Activated CD4-positive, alpha-beta T cell treated with anti-CD3 and anti-CD28 coated beads, Interleukin-2, Interleukin-6, amounts not matched to agents 100 ng/mL and 50 ng/mL, durations not matched to agents 16 hours and 8 hours (primary cell): ENCODE data around the gene PKP3.
A peak's percentile ranks its signal among the peaks of the same experiment; 100 is the strongest.
"Not testable (repeated sequence)": the region's sequence is repeated elsewhere in the genome, so short reads cannot be mapped to it uniquely, and the experiment has no call there.

ENCODE experiments used
- DNase-seq: peaks from one replicate; pipeline ENCODE4 v3.0.0-alpha.2; 2020

PKP3 gene

DNA sequence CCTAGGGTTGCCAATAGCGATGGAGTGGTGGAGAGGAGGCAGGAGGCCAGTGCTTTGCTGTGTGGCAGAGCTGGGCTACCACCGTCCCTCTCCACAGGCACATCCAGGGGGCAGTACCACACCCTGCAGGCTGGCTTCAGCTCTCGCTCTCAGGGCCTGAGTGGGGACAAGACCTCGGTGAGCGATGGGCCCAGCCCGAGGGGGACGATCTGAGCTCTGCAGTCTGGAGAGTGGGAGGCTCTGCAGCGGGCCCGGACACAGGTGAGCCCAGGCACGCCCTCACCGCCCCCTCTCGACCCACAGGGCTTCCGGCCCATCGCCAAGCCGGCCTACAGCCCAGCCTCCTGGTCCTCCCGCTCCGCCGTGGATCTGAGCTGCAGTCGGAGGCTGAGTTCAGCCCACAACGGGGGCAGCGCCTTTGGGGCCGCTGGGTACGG lies 2.5 kb downstream of the PKP3 start:
- no peak for DNase-seq

DNA sequence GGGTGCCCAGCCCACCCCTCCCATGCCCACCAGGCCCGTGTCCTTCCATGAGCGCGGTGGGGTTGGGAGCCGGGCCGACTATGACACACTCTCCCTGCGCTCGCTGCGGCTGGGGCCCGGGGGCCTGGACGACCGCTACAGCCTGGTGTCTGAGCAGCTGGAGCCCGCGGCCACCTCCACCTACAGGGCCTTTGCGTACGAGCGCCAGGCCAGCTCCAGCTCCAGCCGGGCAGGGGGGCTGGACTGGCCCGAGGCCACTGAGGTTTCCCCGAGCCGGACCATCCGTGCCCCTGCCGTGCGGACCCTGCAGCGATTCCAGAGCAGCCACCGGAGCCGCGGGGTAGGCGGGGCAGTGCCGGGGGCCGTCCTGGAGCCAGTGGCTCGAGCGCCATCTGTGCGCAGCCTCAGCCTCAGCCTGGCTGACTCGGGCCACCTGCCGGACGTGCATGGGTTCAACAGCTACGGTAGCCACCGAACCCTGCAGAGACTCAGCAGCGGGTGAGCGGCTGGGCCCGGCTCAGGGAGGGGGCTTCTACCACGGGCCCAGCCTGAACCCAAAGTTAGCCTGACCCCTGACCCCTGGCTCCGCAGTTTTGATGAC lies 3.0 kb downstream of the PKP3 start:
- peak; percentile 64 for DNase-seq

DNA sequence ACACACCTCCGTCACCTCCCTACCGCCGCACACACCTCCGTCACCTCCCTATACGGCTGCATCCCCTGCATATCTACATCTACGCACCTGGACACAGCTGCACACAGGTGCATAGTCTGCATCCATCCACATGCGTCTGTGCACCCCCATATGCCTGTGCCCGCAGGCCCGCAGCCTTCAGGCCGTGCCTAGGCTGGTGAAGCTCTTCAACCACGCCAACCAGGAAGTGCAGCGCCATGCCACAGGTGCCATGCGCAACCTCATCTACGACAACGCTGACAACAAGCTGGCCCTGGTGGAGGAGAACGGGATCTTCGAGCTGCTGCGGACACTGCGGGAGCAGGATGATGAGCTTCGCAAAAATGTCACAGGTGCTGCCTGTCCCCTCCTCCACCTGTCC lies 4.8 kb downstream of the PKP3 start:
- no peak for DNase-seq

DNA sequence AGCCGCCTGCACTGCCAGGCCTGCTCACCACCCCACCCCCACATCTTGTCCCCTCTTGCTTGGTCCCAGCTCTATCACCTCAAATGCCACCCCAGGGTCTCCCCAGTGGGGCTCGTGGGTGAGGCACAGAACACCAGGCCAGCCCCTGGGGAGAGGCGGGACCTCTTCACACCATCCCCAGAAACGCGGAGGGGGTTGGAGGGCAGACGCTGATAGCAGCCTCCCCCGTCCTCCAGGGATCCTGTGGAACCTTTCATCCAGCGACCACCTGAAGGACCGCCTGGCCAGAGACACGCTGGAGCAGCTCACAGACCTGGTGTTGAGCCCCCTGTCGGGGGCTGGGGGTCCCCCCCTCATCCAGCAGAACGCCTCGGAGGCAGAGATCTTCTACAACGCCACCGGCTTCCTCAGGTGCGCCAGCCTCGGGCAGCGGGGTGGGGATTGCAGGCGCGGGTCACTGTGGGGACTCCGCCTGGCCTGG lies 5.8 kb downstream of the PKP3 start:
- DNase-seq: no peak

DNA sequence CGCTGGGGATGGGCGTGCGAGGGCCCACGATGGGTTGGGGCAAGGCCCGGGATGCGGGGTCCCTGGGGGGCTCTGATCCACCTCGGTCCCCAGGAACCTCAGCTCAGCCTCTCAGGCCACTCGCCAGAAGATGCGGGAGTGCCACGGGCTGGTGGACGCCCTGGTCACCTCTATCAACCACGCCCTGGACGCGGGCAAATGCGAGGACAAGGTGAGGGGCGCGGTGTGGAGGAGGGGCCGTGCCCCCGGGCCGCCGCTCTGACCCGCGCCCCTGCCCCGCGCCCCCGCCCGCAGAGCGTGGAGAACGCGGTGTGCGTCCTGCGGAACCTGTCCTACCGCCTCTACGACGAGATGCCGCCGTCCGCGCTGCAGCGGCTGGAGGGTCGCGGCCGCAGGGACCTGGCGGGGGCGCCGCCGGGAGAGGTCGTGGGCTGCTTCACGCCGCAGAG lies 6.3 kb downstream of the PKP3 start:
- DNase-seq: no peak

DNA sequence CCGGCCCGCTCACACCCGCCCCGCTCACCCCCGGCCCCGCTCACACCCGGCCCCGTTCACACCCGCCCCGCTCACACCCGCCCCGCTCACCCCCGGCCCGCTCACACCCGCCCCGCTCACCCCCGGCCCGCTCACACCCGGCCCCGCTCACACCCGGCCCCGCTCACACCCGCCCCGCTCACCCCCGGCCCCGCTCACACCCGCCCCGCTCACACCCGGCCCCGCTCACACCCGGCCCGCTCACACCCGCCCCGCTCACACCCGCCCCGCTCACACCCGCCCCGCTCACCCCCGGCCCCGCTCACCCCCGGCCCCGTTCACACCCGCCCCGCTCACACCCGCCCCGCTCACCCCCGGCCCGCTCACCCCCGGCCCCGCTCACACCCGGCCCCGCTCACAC lies 7.2 kb downstream of the PKP3 start:
- DNase-seq: not testable (repeated sequence)

DNA sequence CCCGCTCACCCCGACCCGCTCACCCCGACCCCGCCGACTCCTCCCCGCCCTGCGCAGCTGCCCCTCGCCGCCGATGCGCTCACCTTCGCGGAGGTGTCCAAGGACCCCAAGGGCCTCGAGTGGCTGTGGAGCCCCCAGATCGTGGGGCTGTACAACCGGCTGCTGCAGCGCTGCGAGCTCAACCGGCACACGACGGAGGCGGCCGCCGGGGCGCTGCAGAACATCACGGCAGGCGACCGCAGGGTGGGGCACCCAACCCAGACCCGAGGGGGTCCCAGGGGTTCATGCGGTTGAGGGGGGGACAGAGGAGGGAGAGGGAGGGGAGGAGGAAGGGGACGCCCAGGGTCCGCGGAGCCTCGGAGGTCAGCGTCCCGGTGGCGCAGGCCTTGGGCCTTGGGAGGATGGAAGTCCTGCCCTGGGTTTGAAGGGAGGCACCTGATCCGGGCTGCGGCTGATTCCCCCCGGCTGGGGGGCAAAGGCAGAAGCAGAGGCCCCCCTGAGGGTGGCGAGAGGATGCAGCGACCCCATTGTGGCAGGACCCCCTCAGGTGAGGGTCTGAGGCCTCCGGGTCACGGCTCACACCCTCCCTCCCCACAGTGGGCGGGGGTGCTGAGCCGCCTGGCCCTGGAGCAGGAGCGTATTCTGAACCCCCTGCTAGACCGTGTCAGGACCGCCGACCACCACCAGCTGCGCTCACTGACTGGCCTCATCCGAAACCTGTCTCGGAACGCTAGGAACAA lies 9.2 kb downstream of the PKP3 start:
- DNase-seq: no peak

DNA sequence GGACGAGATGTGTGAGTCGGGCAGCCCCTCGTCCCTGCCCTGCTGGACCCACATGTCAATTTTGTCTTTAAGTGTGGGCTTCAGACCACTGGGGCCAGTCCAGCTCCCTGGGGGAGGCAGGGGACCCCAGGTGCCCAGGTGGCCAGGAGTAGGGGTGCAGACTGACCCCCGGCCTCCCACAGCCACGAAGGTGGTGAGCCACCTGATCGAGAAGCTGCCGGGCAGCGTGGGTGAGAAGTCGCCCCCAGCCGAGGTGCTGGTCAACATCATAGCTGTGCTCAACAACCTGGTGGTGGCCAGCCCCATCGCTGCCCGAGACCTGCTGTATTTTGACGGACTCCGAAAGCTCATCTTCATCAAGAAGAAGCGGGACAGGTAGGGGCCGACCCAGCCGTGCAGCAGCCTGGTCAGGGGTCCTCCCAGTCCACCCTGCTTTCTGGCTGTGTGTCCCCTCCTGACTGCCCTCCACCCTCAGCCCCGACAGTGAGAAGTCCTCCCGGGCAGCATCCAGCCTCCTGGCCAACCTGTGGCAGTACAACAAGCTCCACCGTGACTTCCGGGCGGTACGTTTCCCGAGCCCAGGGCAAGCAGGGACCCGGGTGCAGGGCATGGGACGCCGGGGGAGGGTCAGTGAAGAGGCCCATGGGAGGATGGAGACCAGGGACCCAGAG lies 9.9 kb downstream of the PKP3 start:
- no peak for DNase-seq

DNA sequence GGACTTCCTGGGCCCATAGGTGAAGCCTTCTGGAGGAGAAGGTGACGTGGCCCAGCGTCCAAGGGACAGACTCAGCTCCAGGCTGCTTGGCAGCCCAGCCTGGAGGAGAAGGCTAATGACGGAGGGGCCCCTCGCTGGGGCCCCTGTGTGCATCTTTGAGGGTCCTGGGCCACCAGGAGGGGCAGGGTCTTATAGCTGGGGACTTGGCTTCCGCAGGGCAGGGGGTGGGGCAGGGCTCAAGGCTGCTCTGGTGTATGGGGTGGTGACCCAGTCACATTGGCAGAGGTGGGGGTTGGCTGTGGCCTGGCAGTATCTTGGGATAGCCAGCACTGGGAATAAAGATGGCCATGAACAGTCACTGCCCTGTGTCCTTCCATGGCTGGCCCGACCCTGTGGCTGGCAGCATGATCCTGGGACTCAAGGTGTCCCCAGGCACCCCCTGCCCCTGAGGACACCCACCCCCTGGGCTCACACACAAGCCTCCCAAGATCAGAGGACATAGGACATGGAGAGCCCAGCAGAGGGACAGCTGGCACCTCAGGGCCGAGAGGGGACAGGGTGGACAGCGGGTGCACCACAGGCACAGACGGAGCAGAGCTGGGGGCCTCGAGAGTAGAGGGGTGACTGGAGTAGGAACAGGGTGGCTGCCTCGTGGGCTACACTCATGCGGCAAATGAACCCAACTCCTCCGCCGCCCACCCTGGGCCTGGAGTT lies 10.7 kb downstream of the PKP3 start:
- no peak for DNase-seq

DNA sequence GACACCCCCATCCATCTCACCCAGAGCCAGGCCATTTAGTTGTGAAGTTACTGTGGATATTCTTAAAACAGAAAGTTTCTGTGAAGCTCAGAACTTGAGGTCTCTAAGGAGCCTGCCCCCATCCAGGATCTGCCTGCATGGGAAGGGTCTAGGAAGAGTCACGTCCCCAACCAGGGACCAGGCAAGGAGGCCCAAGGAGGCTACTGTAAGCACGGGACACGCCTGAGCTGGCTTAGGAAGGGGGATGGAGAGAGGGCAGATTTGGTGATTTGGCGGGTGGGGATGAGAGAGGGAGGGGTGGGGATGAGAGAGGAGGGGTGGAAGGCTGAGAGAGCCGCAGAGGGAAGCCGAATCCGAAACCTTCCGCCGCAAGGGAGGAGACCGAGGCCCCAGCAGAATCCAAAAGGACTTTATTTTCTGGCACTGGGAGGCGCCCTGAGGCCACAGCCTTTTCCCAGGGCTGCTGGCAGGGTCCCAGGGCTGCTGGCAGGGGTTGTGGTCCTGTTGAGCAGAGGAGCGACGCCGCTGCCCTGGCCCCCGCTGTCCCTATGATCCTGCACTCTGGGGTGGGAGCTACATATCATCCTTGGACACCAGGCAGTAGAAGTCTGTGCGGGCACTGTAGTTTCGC lies 11.4 kb downstream of the PKP3 start:
- no peak for DNase-seq

DNA sequence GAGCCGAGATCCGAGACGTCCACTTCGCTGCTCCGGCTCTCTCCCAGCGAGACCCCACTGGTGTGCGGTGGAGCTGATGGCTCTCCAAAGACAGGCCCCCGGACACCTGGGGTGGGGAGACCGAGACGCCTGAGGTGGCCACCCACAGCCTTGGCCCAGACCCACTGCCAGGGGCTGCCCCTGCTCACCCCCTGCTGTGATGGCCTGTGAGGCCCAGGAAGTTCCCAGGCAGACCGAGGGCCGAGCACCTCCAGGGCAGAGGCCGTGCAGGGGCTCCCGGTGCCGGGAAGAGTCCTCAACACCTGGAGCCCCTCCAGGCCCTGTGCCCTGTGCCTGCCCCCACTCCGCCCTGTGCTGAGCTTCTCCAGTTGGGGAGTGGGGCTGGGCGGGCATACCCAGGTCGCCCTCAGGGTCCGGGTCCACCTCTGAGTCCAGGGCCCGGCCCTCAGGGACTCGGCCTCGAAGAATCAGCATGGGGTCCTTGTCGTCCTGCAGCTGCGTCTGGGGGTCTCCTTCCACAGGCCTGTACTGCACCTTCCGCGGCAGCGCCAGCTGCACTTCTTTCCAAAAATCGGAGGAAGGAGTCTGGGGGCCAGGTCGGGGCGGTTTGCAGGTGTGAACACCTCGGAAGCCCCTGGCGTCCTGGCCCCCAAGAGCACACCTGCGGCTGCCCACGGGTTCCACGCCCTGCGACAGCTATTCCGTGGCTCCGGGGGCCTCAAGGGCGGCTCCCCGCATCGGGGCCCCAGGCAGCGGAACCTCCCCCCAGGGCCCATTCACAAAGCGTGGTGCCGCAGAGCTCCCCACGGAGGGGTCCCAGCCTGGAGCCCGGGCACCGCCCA lies 12.2 kb downstream of the PKP3 start:
- no peak for DNase-seq

DNA sequence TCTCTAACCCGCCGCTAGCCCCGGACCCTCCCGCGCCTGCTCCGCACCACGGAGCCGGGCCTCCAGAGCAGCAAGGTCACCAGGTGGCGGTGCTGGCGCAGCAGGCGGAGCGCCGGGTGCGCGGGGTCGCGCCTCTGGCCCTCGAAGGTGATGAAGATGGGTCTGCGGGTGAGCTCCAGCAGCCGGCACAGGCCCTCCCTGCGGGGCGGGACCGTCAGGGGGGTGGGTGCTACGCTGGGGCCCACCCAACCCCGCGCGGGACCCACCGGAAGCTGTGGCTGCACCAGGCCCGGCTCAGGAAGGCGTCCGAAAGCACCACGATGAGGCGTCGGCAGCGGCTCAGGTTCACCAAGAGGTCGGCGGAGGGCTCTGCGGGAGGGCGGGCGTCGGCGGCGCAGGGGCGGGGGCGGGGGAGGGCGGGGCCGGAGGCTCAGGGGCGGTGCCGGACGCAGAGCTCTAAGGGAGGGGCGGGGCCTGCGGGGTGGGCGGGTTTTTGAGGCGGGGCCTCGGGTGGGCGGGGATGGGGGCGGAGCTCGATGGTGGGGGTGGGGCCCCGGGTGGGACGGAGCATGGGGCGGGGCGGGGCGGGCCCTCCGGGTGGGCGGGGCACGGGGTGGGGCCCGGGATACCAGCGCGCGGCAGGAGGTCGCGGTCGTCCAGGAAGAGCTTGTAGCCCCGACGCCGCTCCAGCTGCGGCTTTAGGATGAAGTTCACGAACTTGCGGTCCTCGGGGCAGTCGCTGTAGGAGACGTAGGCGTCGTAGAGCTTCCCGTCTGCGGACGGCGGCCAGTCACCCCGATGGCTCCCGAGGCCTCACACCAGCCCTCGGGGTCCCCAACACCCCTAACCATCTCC lies 13.0 kb downstream of the PKP3 start:
- peak; percentile 91 for DNase-seq

DNA sequence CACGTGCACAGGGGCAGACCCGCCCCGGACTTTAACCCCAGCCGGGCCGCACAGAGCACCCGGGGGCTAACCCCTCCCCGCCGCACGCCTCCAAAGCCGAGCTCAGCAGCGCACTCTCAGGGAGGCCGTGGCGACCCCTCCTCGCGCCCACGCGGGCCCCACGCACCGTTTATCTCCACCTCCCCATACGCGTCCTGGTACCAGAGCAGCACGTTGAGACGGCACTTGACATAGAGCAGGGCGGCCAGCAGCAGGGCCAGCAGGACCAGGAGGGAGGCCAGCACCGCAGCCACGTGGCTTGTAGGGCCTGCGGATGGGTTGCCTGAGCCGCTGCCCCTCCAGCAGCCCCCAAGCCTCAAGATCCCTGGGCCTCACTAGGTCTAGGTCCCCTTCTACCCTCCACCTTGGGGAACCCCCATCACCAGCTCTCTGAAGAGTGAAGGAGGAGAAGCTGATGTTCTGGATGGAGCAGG lies 13.7 kb downstream of the PKP3 start:
- no peak for DNase-seq

DNA sequence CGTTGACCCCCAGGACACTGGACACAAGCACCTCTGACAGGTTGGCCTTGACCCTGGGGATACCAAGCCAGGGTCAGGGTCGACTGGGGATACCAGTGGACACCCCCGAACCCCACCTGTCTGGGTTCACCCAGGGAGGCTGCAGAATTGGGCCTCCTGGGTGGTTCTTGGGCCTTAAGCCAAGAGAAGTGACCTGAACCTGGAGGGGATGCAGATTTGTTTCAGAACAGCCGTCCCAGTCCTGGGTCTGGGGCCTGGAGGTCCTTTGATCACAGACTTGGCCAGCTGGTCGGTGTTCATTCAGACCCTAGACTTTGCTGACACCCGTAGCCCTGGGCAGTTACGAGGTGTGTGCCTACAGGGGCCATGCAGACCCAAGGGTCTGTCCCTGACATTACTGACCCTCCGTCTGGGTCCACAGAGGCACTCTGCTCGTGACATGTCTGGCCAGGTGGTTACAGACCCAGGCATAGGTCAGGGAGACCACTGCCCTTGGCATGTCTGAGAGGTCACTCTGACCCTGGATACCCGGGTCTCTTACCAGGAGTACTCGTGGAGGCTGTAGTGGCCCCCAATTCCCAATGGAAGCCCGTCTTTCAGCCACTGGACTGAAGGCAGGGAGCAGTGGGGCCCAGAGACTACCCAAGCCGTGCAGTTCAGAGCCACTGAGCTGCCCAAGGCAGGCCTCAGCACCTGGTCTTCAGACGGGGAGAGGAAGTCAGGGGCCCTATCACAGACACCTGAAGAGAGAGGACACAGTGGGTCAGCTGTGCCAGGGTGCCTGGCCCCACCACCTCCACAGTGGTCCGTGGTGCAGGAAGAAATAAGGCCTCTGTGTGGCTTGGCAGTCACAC lies 14.4 kb downstream of the PKP3 start:
- no peak for DNase-seq

DNA sequence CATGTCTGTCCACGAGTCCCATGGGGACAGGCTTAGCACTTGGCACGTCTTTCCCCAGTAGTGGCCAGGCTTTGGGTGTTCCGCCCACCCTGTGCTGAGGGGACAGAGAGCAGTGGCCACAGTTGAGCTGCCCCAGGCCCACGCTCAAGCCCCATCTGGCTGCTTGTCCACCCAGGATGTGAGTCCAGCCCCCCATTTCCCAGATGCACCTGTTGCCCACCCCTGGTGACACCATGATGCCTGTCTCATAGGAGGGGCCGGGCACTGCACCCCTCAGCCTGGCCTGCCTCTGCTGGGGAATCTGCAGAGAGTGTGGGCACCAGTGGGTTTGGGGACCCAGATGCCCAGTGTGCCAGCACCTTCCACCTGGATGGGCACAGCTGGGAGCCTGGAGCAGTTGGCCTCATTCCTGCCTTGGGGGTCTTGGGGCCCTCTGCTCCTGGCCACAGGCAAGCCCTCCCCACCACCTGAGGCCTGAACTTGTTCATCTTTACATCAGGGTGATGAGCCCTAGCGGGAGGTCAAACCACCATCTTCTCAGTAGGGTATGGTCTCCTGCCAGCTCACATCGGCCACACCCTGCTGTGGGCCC lies 15.1 kb downstream of the PKP3 start:
- no peak for DNase-seq

DNA sequence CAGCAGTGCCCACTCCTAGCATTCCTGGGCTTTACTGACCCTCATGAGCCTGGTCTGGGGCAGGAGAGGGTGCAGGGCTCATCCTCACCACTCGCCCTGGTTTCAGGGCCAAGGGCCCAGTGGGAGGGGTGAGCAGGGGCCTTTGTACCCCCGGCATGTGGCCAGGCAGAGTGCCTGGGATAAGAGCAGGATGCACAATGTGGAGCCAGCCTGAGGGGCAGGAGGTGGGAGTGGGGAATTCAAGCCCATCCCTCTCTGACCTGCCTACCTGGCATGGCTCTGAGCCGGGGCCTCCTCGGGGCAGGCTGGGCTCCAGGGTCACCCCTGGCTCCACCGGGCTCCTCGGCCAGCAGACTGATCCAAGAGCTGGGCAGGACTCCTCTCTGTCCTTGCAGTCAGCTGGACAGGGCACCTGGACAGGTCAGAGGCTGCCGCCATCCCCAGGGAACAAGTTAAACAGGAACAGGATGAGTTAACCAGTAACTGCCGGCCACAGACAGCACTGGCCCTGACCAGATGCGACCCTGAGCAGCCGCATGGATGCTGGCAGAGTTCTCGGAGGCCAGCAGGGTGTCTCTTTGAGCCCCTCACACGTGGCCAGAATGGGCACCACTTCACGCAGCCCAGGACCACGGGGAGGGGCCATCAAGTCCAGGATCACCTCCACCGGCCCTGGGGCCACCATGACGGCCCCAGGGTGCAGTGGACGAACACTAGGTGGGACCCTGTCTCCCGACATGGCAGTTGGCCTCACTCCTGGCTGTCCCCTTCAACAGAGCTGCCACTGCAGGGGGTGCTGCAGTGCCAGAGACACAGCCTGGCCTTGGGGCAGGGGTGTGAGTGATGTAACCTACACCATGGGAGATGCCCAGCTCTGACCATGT lies 15.8 kb downstream of the PKP3 start:
- DNase-seq: no peak

DNA sequence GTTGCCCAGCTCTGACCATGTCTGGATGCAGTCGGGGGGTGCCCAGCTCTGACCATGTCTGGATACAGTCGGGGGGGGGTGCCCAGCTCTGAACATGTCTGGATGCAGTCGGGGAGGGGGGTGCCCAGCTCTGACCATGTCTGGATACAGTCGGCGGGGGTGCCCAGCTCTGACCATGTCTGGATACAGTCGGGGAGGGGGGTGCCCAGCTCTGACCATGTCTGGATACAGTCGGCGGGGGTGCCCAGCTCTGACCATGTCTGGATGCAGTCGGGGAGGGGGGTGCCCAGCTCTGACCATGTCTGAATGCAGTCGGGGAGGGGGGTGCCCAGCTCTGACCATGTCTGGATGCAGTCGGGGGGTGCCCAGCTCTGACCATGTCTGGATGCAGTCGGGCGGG lies 16.7 kb downstream of the PKP3 start:
- not testable (repeated sequence) for DNase-seq

DNA sequence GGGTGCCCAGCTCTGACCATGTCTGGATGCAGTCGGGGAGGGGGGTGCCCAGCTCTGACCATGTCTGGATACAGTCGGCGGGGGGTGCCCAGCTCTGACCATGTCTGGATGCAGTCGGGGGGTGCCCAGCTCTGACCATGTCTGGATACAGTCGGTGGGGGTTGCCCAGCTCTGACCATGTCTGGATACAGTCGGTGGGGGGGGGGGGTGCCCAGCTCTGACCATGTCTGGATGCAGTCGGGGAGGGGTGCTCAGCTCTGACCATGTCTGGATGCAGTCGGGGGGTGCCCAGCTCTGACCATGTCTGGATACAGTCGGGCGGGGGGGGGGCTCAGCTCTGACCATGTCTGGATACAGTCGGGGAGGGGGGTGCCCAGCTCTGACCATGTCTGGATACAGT lies 17.5 kb downstream of the PKP3 start:
- not testable (repeated sequence) for DNase-seq
